Measurements from ENCODE around the gene CACNG7.

CACNG7 gene

DNA sequence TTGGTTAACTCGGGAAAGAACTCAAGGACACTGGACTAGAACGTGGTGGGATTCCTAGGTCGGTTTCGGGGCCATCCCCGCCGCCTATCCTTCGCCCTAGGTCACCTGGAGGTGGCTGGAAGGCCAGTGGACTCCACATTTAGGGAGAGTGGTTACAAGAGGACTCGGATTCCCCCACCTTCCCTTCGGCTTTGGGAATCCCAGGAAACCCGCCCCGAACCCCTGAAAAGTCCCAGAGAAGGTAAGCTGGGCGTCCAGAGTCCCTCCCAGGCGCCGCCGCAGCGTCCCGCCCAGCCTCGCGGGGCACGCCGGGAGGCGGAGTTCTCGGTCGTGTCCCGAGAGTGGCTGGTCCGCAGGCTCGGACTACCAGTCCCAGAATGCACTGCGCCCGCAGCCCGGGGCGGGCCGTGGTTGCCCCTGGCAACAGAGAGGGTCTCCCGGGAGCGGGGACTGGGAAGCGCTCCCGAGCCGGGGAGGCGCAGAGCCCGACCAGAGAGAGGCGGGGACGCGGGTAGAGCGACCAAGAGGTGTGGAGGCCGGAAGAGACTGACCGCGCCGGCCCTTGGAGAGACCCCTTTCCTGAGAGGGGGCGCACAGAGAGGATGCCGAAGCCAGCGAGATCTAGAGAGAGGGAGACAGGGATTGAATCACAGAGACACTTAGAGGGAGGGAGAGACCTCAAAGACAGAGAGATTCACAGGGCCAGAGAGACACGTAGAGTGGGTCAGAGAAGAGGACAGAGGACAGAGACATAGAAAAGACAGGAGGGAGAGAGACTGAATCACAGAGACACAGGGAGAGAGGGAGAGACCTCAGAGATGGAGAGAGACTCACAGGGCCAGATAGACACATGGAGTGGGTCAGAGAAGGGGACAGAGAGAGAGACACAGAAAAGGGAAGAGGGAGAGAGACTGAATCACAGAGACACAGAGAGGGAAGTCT, 29.7 kb upstream of the CACNG7 start:
- H3K4me3 ChIP-seq (ENCODE audit: low read length): peak overlapping the region; percentile 80
- TF ChIP-seq, protein P1, sequence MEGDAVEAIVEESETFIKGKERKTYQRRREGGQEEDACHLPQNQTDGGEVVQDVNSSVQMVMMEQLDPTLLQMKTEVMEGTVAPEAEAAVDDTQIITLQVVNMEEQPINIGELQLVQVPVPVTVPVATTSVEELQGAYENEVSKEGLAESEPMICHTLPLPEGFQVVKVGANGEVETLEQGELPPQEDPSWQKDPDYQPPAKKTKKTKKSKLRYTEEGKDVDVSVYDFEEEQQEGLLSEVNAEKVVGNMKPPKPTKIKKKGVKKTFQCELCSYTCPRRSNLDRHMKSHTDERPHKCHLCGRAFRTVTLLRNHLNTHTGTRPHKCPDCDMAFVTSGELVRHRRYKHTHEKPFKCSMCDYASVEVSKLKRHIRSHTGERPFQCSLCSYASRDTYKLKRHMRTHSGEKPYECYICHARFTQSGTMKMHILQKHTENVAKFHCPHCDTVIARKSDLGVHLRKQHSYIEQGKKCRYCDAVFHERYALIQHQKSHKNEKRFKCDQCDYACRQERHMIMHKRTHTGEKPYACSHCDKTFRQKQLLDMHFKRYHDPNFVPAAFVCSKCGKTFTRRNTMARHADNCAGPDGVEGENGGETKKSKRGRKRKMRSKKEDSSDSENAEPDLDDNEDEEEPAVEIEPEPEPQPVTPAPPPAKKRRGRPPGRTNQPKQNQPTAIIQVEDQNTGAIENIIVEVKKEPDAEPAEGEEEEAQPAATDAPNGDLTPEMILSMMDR (conservative IDR thresholded peaks at IDR 0.05; ENCODE audit: low read depth, low read length): no peak
- DNase-seq (ENCODE audit: low read depth): peak; percentile 58

DNA sequence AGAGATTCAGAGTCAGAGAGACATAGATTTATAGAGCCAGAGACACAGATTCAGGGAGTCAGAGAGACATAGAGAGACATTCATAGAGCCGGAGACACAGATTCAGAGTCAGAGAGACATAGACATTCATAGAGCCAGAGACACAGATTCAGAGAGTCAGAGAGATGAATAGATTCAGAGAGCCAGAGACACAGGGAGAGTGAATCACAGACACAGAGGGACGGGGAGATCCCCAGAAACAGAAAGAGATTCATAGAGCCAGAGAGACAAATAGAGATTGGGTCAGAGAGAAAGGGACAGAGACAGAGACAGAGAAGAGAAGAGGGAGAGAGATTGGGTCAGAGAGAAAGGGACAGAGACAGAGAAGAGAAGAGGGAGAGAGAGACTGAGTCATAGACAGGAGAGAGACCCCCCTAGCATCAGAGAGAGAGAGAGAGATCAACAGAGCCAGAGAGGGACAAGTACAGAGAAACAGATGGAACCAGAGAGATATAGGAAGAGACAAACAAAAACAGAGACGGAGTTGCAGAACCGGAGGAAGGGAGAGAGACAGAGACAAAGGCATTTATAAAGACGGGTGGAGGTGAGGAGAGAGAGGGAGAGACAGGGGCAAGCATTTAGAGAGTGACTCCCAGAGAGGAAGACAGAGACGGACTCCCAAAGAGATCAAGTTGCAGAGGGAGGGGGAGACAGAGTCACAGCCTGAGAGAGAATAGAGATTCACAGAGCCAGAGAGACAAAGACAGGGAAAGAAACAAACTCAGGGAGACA, 28.2 kb upstream of the CACNG7 start:
- no peak overlapping the region for H3K4me3 ChIP-seq (ENCODE audit: low read length)
- TF ChIP-seq, protein P1 (conservative IDR thresholded peaks at IDR 0.05; ENCODE audit: low read depth, low read length): no peak
- no peak for DNase-seq (ENCODE audit: low read depth)

DNA sequence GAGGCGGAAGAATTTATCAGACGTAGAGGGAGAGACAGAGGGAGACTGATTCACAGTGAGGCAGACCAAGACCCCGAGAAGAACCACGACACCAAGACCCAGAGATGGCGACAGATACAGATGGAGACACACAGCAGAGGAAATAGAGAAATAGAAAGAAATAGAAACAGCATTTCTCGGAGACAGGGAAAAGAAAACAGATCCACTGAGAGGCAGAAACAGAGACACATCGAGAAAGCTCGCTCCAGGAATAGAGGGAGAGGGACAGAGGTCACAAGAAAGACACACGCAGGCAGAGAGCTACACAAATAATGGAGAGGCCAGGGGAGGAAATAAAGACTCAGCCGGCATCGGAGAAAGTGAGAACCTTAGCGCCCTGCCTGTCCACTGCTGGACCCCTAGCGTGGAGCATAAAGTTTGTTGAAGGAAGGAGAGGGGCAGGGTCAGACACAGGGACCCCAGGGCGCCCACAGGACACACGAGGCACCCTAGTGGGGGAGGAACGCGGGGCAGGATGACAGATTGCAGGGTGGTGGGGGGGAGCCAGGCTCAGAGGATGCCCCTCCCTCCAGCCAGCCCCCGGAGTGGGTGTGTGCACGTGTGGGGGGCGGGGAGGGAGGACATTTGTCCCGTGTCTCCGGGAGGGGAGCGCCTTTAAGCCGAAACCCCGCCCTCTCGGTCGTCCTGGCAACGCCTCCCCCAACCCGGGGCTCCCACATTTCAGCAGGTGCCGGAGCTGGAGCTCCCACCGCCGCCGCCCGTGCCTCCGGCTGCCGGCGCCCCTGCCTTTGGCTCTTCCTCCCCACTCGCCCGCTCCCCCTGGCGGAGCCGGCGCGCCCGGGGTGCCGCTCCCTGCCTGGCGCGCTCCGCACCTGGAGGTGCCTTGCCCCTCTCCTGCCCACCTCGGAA, 27.3 kb upstream of the CACNG7 start, which contains the start of gene PRKCG:
Gene PRKCG, plus strand, starts transcription at position 716 of the 909 bp plus-strand sequence. CDS start 298 bp downstream, outside the sequence.
- DNase-seq (ENCODE audit: low read depth): no peak
- H3K4me3 ChIP-seq (ENCODE audit: low read length): peak within 1 kb of the TSS; percentile 42
- TF ChIP-seq, protein P1 (conservative IDR thresholded peaks at IDR 0.05; ENCODE audit: low read depth, low read length): peak; percentile 56

DNA sequence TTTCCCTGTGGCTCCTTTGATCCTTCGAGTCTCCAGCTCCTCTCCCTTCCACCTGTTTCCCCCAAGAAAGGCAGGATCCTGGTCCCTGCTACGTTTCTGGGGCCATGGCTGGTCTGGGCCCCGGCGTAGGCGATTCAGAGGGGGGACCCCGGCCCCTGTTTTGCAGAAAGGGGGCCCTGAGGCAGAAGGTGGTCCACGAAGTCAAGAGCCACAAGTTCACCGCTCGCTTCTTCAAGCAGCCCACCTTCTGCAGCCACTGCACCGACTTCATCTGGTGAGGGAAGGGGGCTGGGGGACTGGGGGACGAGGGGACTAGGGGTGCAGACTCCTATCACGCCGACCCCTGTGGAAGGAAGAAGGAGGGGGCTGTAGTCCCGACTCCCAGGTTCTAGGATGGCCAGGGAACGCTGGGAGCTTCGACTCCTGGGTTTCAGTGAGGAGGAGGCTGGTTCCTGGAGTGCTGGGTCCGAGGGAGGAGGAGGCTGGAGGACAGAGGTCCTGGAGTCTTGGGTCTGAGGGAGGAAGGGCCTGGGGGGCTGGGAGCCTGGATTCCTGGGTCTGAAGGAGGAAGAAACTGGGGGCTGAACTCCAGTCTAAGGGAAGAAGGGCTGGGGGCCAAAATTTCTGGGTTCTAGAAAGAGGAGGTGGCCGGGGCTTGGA, 26.6 kb upstream of the CACNG7 start:
- no peak for DNase-seq (ENCODE audit: low read depth)
- H3K4me3 ChIP-seq (ENCODE audit: low read length): no peak overlapping the region
- TF ChIP-seq, protein P1 (conservative IDR thresholded peaks at IDR 0.05; ENCODE audit: low read depth, low read length): no peak

DNA sequence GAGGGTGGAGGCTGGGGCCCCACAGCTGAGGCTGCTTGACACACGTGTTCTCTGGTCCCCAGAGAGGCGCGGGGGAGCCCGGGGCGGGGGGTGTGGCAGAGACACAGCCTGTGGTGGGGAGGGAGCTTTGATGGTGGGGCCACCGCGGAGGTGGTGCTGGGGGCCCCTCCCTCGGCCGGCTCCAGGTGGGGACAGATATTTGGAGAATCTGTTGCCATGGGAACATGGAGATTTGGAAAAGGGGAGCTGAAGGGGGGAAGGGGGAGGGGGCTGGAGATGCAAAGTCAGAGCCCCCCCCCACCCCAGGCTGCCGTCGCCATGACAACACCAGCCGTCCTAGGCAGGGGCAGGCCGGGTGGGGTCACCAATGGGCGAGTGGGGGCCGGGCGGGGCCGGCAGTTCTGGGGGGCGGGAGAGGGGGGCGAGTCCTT, 25.8 kb upstream of the CACNG7 start:
- TF ChIP-seq, protein P1 (conservative IDR thresholded peaks at IDR 0.05; ENCODE audit: low read depth, low read length): no peak
- no peak for DNase-seq (ENCODE audit: low read depth)
- no peak overlapping the region for H3K4me3 ChIP-seq (ENCODE audit: low read length)

DNA sequence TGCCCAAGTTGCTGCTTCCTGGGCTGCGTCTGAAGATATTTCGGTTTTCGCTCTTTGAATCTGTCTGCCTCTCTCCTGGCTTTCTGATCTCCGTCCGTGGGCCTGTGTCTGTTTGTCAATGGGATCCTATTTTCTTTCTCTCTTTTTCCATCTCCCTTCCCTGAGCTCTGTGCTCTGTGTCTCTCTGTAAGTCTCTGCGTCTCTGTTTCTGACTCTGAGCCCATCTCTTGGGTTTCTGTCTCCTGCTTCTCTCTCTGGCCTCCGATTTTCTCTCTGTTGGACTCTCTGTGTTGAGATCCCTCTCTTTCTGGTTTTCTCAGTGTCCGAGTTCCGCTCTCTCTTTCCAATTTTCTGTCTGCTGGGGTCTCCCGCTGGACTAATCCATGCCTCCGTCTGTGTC, 25.3 kb upstream of the CACNG7 start:
- TF ChIP-seq, protein P1 (conservative IDR thresholded peaks at IDR 0.05; ENCODE audit: low read depth, low read length): no peak
- no peak overlapping the region for H3K4me3 ChIP-seq (ENCODE audit: low read length)
- DNase-seq (ENCODE audit: low read depth): no peak

Measured in retinal pigment epithelial cell (primary cell).